ENCODE data around the gene SERPINB1.

Gene SERPINB1

GRCh38 chr6:2820415-2820814 lies 21.2 kb downstream of the SERPINB1 start:
- Histone ChIP-seq H3K4me1 (ENCODE audit: control insufficient read depth, low read length) (no peaks in the 10 kb centered on the region), H3K27ac (ENCODE audit: low read depth, low read length) (no peak overlapping the region), H3K4me2 (ENCODE audit: low read length) (no peak overlapping the region), H3K9me3 (ENCODE audit: control insufficient read depth, insufficient read depth, low read length) (peaks cover 12% of the 10 kb centered on the region), H3F3A (ENCODE audit: control insufficient read depth, insufficient read depth) (no peaks in the 10 kb centered on the region), H3K79me2 (ENCODE audit: control insufficient read depth, low read length) (no peaks in the 10 kb centered on the region), H3K4me3 (ENCODE audit: low read length) (no peak overlapping the region), H3K27me3 (ENCODE audit: control insufficient read depth, low read length) (peaks cover 3% of the 10 kb centered on the region; the same call in 1 of the 2 replicates), H3K36me3 (ENCODE audit: control insufficient read depth, low read length) (no peaks in the 10 kb centered on the region), H3K9me2 (replicated peaks; ENCODE audit: control insufficient read depth, low read length) (no peaks in the 10 kb centered on the region), H4K20me1 (ENCODE audit: control insufficient read depth, insufficient read depth, low read depth, low read length) (no peaks in the 10 kb centered on the region)
- no peak for TF ChIP-seq EZH2phosphoT487 (IDR thresholded peaks at IDR 0.05; ENCODE audit: borderline replicate concordance, low read length)

- Histone ChIP-seq H3K36me3 (ENCODE audit: control insufficient read depth, low read length) (no peaks in the 10 kb centered on the region), H3K4me2 (ENCODE audit: low read length) (no peak overlapping the region), H3K27ac (ENCODE audit: low read depth, low read length) (no peak overlapping the region), H3F3A (ENCODE audit: control insufficient read depth, insufficient read depth) (no peaks in the 10 kb centered on the region), H4K20me1 (ENCODE audit: control insufficient read depth, insufficient read depth, low read depth, low read length) (no peaks in the 10 kb centered on the region), H3K79me2 (ENCODE audit: control insufficient read depth, low read length) (no peaks in the 10 kb centered on the region), H3K9me2 (replicated peaks; ENCODE audit: control insufficient read depth, low read length) (no peaks in the 10 kb centered on the region), H3K27me3 (ENCODE audit: control insufficient read depth, low read length) (peaks cover 3% of the 10 kb centered on the region; the same call in 1 of the 2 replicates), H3K4me3 (ENCODE audit: low read length) (no peak overlapping the region), H3K4me1 (ENCODE audit: control insufficient read depth, low read length) (no peaks in the 10 kb centered on the region), H3K9me3 (ENCODE audit: control insufficient read depth, insufficient read depth, low read length) (peaks cover 12% of the 10 kb centered on the region)
- TF ChIP-seq EZH2phosphoT487 (IDR thresholded peaks at IDR 0.05; ENCODE audit: borderline replicate concordance, low read length) (no peak), CTCF (IDR thresholded peaks at IDR 0.05; ENCODE audit: low read depth, low read length, poor library complexity, severe bottlenecking) (no peak)
Measured at GRCh38 chr6:2819978-2820377, 21.7 kb downstream of the SERPINB1 start.

DNA sequence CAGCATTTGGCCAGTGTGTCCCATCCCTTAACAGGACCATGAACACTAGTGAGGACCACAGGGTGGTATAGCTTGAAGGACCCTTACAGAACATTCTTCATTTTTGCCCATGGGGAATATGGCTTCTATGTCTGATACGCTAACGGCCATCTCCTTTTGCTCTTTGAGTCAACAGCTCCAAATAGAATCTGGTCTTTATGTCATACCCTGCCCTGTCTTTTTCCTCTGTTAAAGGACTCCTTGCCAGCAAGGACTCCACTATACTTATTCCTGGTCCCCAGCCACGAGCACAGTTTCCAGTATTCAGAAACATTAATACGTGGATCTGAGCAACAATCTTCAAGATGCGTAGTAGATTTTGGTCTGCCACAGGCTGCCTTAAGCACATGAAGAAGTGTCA lies 22.5 kb downstream of the SERPINB1 start:
- Histone ChIP-seq H4K20me1 (ENCODE audit: control insufficient read depth, insufficient read depth, low read depth, low read length) (no peaks in the 10 kb centered on the region), H3K9me2 (replicated peaks; ENCODE audit: control insufficient read depth, low read length) (no peaks in the 10 kb centered on the region), H3K9me3 (ENCODE audit: control insufficient read depth, insufficient read depth, low read length) (peaks cover 12% of the 10 kb centered on the region), H3K27me3 (ENCODE audit: control insufficient read depth, low read length) (peaks cover 3% of the 10 kb centered on the region; the same call in 1 of the 2 replicates), H3K79me2 (ENCODE audit: control insufficient read depth, low read length) (no peaks in the 10 kb centered on the region), H3K4me1 (ENCODE audit: control insufficient read depth, low read length) (no peaks in the 10 kb centered on the region), H3F3A (ENCODE audit: control insufficient read depth, insufficient read depth) (no peaks in the 10 kb centered on the region), H3K36me3 (ENCODE audit: control insufficient read depth, low read length) (no peaks in the 10 kb centered on the region), H3K27ac (ENCODE audit: low read depth, low read length) (no peak overlapping the region), H3K4me3 (ENCODE audit: low read length) (no peak overlapping the region), H3K4me2 (ENCODE audit: low read length) (no peak overlapping the region)
- TF ChIP-seq CTCF (IDR thresholded peaks at IDR 0.05; ENCODE audit: low read depth, low read length, poor library complexity, severe bottlenecking), result no peak
- no peak for TF ChIP-seq EZH2phosphoT487 (IDR thresholded peaks at IDR 0.05; ENCODE audit: borderline replicate concordance, low read length)

DNA sequence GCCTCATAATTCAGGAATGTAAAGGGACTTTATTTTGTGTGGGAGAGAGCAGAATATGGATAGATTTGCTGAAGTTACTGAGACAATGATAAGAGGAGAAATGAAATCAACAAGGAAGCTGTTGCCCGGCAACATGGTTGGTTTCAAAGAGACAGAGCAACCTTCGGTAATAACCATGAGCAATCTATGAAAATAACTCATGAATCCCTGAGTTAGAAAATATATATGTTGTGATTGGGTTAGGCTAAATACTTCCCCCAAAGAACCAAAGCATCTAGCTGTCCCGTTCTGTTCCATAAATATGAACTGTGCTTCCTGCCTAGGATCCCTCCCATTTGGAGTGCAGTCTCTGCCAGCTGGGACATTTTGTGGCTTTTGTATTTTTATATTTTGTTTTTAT lies 23.1 kb downstream of the SERPINB1 start:
- TF ChIP-seq EZH2phosphoT487 (IDR thresholded peaks at IDR 0.05; ENCODE audit: borderline replicate concordance, low read length) (no peak), CTCF (IDR thresholded peaks at IDR 0.05; ENCODE audit: low read depth, low read length, poor library complexity, severe bottlenecking) (no peak)
- Histone ChIP-seq H3K27me3 (ENCODE audit: control insufficient read depth, low read length) (peaks cover 3% of the 10 kb centered on the region; the same call in 1 of the 2 replicates), H3K27ac (ENCODE audit: low read depth, low read length) (no peak overlapping the region), H3K4me2 (ENCODE audit: low read length) (no peak overlapping the region), H3K9me3 (ENCODE audit: control insufficient read depth, insufficient read depth, low read length) (peaks cover 12% of the 10 kb centered on the region), H3K79me2 (ENCODE audit: control insufficient read depth, low read length) (no peaks in the 10 kb centered on the region), H3K4me3 (ENCODE audit: low read length) (no peak overlapping the region), H3F3A (ENCODE audit: control insufficient read depth, insufficient read depth) (no peaks in the 10 kb centered on the region), H3K4me1 (ENCODE audit: control insufficient read depth, low read length) (no peaks in the 10 kb centered on the region), H3K9me2 (replicated peaks; ENCODE audit: control insufficient read depth, low read length) (no peaks in the 10 kb centered on the region), H4K20me1 (ENCODE audit: control insufficient read depth, insufficient read depth, low read depth, low read length) (no peaks in the 10 kb centered on the region), H3K36me3 (ENCODE audit: control insufficient read depth, low read length) (no peaks in the 10 kb centered on the region)

Data from DOHH2 (cell line).